Measurements from ENCODE around the gene RAB7A. TPM values are rescaled to one million over a fixed set of nuclear protein-coding genes. Genes with fewer than 3 reads are reported as not detected.
A peak's percentile ranks its signal among the peaks of the same experiment; 100 is the strongest.

RAB7A gene
- total and polyA plus RNA-seq, 2 experiments from 2014 or later, result 89.8 to 156 TPM

DNA sequence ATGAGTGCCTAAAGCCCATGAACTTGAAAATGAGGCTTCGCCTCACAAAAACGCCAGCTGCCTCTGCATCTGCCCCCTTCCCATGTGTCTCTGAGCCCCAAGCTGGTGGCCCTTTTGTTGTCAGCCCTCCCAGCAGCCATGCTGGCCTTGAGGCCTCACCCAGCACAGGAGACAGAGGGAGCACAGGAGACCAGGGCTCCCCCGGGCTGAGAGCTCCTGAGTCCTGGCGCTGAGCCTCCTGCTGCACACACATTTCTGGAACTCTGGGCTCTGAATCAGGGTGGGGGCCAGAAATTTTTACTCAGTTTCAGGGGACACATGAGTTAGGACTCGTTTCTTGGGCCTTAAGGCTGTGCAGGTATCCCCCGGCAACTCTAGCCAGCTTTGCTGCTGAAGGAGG, 97.0 kb downstream of the RAB7A start (continued):
- TF ChIP-seq ZNF114 (CRISPR knock-in tag; IDR thresholded peaks at IDR 0.05) (no peak), CREB1 (CRISPR knock-in tag; IDR thresholded peaks at IDR 0.05; ENCODE audit: low read depth) (no peak), STAT1 (IDR thresholded peaks at IDR 0.05; ENCODE audit: unreplicated experiment) (no peak), EZH2phosphoT487 (IDR thresholded peaks at IDR 0.05; ENCODE audit: unreplicated experiment) (no peak), NANOG (IDR thresholded peaks at IDR 0.05; ENCODE audit: borderline replicate concordance) (no peak)
- TF ChIP-seq, protein P1, sequence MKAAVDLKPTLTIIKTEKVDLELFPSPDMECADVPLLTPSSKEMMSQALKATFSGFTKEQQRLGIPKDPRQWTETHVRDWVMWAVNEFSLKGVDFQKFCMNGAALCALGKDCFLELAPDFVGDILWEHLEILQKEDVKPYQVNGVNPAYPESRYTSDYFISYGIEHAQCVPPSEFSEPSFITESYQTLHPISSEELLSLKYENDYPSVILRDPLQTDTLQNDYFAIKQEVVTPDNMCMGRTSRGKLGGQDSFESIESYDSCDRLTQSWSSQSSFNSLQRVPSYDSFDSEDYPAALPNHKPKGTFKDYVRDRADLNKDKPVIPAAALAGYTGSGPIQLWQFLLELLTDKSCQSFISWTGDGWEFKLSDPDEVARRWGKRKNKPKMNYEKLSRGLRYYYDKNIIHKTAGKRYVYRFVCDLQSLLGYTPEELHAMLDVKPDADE (IDR thresholded peaks at IDR 0.05), result no peak

DNA sequence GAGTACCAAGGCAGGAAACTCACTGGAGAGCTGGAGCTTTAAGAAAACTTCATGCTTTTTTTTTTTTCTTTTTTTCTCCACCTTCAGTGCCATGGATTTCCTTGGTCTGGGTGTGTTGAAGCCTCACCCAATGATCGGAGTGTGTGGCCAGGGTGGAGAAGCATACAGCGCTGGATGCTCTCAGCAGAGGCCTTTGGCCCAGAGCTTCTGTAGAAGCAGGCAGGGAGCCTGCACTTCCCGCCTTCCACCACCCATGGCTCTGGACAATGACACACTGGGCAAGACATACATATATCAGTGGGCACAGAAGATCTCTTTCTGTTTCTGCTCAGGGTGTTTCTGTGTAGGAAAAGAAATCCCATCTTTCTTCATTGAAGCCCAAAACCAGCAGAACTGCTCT, 97.6 kb downstream of the RAB7A start:
- Mint-ChIP-seq H3K36me3 (ENCODE audit: low read depth) (peaks cover 7% of the 10 kb centered on the region), H3K4me3 (no peak overlapping the region), H3K27me3 (ENCODE audit: insufficient read depth, low read depth, poor library complexity) (peaks cover 10% of the 10 kb centered on the region), H3K9me3 (no peaks in the 10 kb centered on the region), H3K4me1 (no peaks in the 10 kb centered on the region), H3K27ac (no peak overlapping the region)
- Histone ChIP-seq H3K9me2 (ENCODE audit: insufficient read depth) (peaks cover 10% of the 10 kb centered on the region; the same call in 1 of the 2 replicates), H3K27ac (ENCODE audit: low read depth) (no peak overlapping the region), H3F3A (replicated peaks; ENCODE audit: low read depth) (no peaks in the 10 kb centered on the region), H4K20me1 (replicated peaks; ENCODE audit: insufficient read depth) (peaks cover 5% of the 10 kb centered on the region), H3K4me3 (no peak overlapping the region), H3K4me2 (no peak overlapping the region), H3K4me1 (ENCODE audit: insufficient read depth) (no peaks in the 10 kb centered on the region), H3K79me2 (replicated peaks; ENCODE audit: insufficient read depth) (no peaks in the 10 kb centered on the region), H2AFZ (no peak overlapping the region), H3K27me3 (ENCODE audit: insufficient read depth) (no peaks in the 10 kb centered on the region), H3K36me3 (ENCODE audit: insufficient read depth) (no peaks in the 10 kb centered on the region)
- peak; percentile 41 for ATAC-seq
- DNase-seq (ENCODE audit: low spot score), result no peak
- TF ChIP-seq JUNB (IDR thresholded peaks at IDR 0.05; ENCODE audit: unreplicated experiment) (no peak), EZH2 (IDR thresholded peaks at IDR 0.05; ENCODE audit: low read depth, unreplicated experiment) (no peak), NANOG (IDR thresholded peaks at IDR 0.05; ENCODE audit: borderline replicate concordance) (no peak), STAT1 (IDR thresholded peaks at IDR 0.05; ENCODE audit: unreplicated experiment) (no peak), ZNF331 (CRISPR knock-in tag; IDR thresholded peaks at IDR 0.05; ENCODE audit: low read depth) (no peak), POLR2AphosphoS5 (IDR thresholded peaks at IDR 0.05; ENCODE audit: low read depth) (no peak)
- TF ChIP-seq, protein P2, sequence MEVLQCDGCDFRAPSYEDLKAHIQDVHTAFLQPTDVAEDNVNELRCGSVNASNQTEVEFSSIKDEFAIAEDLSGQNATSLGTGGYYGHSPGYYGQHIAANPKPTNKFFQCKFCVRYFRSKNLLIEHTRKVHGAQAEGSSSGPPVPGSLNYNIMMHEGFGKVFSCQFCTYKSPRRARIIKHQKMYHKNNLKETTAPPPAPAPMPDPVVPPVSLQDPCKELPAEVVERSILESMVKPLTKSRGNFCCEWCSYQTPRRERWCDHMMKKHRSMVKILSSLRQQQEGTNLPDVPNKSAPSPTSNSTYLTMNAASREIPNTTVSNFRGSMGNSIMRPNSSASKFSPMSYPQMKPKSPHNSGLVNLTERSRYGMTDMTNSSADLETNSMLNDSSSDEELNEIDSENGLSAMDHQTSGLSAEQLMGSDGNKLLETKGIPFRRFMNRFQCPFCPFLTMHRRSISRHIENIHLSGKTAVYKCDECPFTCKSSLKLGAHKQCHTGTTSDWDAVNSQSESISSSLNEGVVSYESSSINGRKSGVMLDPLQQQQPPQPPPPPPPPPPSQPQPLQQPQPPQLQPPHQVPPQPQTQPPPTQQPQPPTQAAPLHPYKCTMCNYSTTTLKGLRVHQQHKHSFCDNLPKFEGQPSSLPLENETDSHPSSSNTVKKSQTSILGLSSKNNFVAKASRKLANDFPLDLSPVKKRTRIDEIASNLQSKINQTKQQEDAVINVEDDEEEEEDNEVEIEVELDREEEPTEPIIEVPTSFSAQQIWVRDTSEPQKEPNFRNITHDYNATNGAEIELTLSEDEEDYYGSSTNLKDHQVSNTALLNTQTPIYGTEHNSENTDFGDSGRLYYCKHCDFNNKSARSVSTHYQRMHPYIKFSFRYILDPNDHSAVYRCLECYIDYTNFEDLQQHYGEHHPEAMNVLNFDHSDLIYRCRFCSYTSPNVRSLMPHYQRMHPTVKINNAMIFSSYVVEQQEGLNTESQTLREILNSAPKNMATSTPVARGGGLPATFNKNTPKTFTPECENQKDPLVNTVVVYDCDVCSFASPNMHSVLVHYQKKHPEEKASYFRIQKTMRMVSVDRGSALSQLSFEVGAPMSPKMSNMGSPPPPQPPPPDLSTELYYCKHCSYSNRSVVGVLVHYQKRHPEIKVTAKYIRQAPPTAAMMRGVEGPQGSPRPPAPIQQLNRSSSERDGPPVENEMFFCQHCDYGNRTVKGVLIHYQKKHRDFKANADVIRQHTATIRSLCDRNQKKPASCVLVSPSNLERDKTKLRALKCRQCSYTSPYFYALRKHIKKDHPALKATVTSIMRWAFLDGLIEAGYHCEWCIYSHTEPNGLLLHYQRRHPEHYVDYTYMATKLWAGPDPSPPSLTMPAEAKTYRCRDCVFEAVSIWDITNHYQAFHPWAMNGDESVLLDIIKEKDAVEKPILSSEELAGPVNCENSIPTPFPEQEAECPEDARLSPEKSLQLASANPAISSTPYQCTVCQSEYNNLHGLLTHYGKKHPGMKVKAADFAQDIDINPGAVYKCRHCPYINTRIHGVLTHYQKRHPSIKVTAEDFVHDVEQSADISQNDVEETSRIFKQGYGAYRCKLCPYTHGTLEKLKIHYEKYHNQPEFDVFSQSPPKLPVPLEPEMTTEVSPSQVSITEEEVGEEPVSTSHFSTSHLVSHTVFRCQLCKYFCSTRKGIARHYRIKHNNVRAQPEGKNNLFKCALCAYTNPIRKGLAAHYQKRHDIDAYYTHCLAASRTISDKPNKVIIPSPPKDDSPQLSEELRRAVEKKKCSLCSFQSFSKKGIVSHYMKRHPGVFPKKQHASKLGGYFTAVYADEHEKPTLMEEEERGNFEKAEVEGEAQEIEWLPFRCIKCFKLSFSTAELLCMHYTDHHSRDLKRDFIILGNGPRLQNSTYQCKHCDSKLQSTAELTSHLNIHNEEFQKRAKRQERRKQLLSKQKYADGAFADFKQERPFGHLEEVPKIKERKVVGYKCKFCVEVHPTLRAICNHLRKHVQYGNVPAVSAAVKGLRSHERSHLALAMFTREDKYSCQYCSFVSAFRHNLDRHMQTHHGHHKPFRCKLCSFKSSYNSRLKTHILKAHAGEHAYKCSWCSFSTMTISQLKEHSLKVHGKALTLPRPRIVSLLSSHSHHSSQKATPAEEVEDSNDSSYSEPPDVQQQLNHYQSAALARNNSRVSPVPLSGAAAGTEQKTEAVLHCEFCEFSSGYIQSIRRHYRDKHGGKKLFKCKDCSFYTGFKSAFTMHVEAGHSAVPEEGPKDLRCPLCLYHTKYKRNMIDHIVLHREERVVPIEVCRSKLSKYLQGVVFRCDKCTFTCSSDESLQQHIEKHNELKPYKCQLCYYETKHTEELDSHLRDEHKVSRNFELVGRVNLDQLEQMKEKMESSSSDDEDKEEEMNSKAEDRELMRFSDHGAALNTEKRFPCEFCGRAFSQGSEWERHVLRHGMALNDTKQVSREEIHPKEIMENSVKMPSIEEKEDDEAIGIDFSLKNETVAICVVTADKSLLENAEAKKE (CRISPR knock-in tag; IDR thresholded peaks at IDR 0.05), result no peak
- TF ChIP-seq, protein P3, sequence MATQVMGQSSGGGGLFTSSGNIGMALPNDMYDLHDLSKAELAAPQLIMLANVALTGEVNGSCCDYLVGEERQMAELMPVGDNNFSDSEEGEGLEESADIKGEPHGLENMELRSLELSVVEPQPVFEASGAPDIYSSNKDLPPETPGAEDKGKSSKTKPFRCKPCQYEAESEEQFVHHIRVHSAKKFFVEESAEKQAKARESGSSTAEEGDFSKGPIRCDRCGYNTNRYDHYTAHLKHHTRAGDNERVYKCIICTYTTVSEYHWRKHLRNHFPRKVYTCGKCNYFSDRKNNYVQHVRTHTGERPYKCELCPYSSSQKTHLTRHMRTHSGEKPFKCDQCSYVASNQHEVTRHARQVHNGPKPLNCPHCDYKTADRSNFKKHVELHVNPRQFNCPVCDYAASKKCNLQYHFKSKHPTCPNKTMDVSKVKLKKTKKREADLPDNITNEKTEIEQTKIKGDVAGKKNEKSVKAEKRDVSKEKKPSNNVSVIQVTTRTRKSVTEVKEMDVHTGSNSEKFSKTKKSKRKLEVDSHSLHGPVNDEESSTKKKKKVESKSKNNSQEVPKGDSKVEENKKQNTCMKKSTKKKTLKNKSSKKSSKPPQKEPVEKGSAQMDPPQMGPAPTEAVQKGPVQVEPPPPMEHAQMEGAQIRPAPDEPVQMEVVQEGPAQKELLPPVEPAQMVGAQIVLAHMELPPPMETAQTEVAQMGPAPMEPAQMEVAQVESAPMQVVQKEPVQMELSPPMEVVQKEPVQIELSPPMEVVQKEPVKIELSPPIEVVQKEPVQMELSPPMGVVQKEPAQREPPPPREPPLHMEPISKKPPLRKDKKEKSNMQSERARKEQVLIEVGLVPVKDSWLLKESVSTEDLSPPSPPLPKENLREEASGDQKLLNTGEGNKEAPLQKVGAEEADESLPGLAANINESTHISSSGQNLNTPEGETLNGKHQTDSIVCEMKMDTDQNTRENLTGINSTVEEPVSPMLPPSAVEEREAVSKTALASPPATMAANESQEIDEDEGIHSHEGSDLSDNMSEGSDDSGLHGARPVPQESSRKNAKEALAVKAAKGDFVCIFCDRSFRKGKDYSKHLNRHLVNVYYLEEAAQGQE (IDR thresholded peaks at IDR 0.05; ENCODE audit: unreplicated experiment), result no peak
- TF ChIP-seq, protein P1 (IDR thresholded peaks at IDR 0.05), result no peak
